GM21576 (cell line): Measurements from ENCODE around the gene MNAT1.
A peak's percentile ranks its signal among the peaks of the same experiment; 100 is the strongest.
"Not testable (repeated sequence)": the region's sequence is repeated elsewhere in the genome, so short reads cannot be mapped to it uniquely, and the experiment has no call there.

Experiments used
- ATAC-seq: cut with Tn5 transposase; IDR thresholded peaks from one replicate; pipeline ENCODE4 v1.9.1; 2021; ENCODE audit warnings: mild to moderate bottlenecking, moderate library complexity; ENCODE audit not compliant: unreplicated experiment

Gene MNAT1

GRCh38 chr14:60734465-60735242 lies at the start of gene MNAT1:
MNAT1 (plus strand) TSS chr14:60734761; CDS start chr14:60734863, 102 bp downstream.
- peak; percentile 92 for ATAC-seq

- no peak for ATAC-seq
These were observed 47.7 kb upstream of the MNAT1 start for GRCh38 chr14:60686865-60687264.

GRCh38 chr14:60691383-60692113 lies 43.0 kb upstream of the MNAT1 start:
- no peak for ATAC-seq

GRCh38 chr14:60695327-60695726 lies 39.2 kb upstream of the MNAT1 start:
- ATAC-seq: no peak

- ATAC-seq: no peak
These were observed 34.0 kb upstream of the MNAT1 start for GRCh38 chr14:60700598-60700997.

GRCh38 chr14:60705100-60705499 lies 29.5 kb upstream of the MNAT1 start:
- ATAC-seq: no peak

- ATAC-seq: no peak
These were observed 26.7 kb upstream of the MNAT1 start for GRCh38 chr14:60707858-60708257.

GRCh38 chr14:60710494-60710893 lies 24.1 kb upstream of the MNAT1 start:
- no peak for ATAC-seq

- ATAC-seq: no peak
These were observed 21.0 kb upstream of the MNAT1 start for GRCh38 chr14:60713513-60713912.

- ATAC-seq: no peak
These were observed 14.2 kb upstream of the MNAT1 start for GRCh38 chr14:60720391-60720790.

GRCh38 chr14:60720962-60721325 lies 13.6 kb upstream of the MNAT1 start:
- ATAC-seq: no peak

- ATAC-seq: no peak
These were observed 13.0 kb upstream of the MNAT1 start for GRCh38 chr14:60721326-60722106.

- ATAC-seq: no peak
These were observed 12.5 kb upstream of the MNAT1 start for GRCh38 chr14:60722107-60722356.

- no peak for ATAC-seq
These were observed 12.0 kb upstream of the MNAT1 start for GRCh38 chr14:60722357-60723115.

GRCh38 chr14:60723116-60723906 lies 11.2 kb upstream of the MNAT1 start:
- peak; percentile 42 for ATAC-seq

GRCh38 chr14:60723907-60724618 lies 10.5 kb upstream of the MNAT1 start, which contains the start of gene SIX4:
SIX4 (minus strand) TSS chr14:60724351; CDS start chr14:60724074, 277 bp downstream.
- peak; percentile 35 for ATAC-seq

GRCh38 chr14:60731291-60731690 lies 3.3 kb upstream of the MNAT1 start:
- not testable (repeated sequence) for ATAC-seq

GRCh38 chr14:60732840-60733483 lies 1.6 kb upstream of the MNAT1 start:
- ATAC-seq: no peak

GRCh38 chr14:60735416-60735815 lies 855 bp downstream of the MNAT1 start:
- no peak for ATAC-seq
